Measurements from ENCODE around the gene ASCL3. TPM values are rescaled to one million over a fixed set of nuclear protein-coding genes. Genes with fewer than 3 reads are reported as not detected.

ASCL3 gene
- total RNA-seq, 4 donors from 2014 or later, result not detected

- Histone ChIP-seq H3K4me1 (peaks cover 40% of the 10 kb centered on the region), H3K27me3 (no peaks in the 10 kb centered on the region), H3K9me3 (no peaks in the 10 kb centered on the region), H3K4me3 (peak overlapping the region; percentile 23), H3K36me3 (peaks cover 24% of the 10 kb centered on the region), H3K27ac (peak overlapping the region; percentile 56)
- no peak for DNase-seq (ENCODE audit: low spot score in 2 of 2)
- no peak for TF ChIP-seq EP300 (IDR thresholded peaks at IDR 0.05)
- TF ChIP-seq POLR2AphosphoS5 (IDR thresholded peaks at IDR 0.05), result no peak
- TF ChIP-seq CTCF (IDR thresholded peaks at IDR 0.05), result peak in 1 of 2 donors; percentile 41
- TF ChIP-seq POLR2A (IDR thresholded peaks at IDR 0.05), result no peak
- 25% methylated on average over 9 of the region's 9 CpGs for WGBS
Measured at GRCh38 chr11:8913961-8914660, 28.7 kb downstream of the ASCL3 start.

- Histone ChIP-seq H3K27ac (peak within 1 kb of the TSS; percentile 85), H3K36me3 (no peaks in the 10 kb centered on the region), H3K4me1 (peaks cover 36% of the 10 kb centered on the region), H3K4me3 (peak within 1 kb of the TSS; percentile 85), H3K27me3 (no peaks in the 10 kb centered on the region), H3K9me3 (no peaks in the 10 kb centered on the region)
- no peak for TF ChIP-seq EP300 (IDR thresholded peaks at IDR 0.05)
- TF ChIP-seq POLR2A (IDR thresholded peaks at IDR 0.05), result no peak
- TF ChIP-seq CTCF (IDR thresholded peaks at IDR 0.05), result no peak
- TF ChIP-seq POLR2AphosphoS5 (IDR thresholded peaks at IDR 0.05), result no peak
- peak; percentile 95 to 97 for DNase-seq (ENCODE audit: low spot score in 2 of 2)
- WGBS, result 0% methylated on average over 11 of the region's 68 CpGs
Measured at GRCh38 chr11:8911029-8911823, 31.6 kb downstream of the ASCL3 start, which contains the start of gene AKIP1. Gene AKIP1 (plus strand): TSS chr11:8911189. CDS start chr11:8911450, 261 bp downstream.

- no peaks in the 10 kb centered on the region for H3K9me3 ChIP-seq
- no peaks in the 10 kb centered on the region for H3K36me3 ChIP-seq
- H3K4me1 ChIP-seq, result peaks cover 36% of the 10 kb centered on the region
- WGBS, result no CpG with 5 or more reads among the region's 19 CpGs
- TF ChIP-seq POLR2AphosphoS5 (IDR thresholded peaks at IDR 0.05) (no peak), POLR2A (IDR thresholded peaks at IDR 0.05) (no peak), EP300 (IDR thresholded peaks at IDR 0.05) (no peak), CTCF (IDR thresholded peaks at IDR 0.05) (no peak)
- DNase-seq (ENCODE audit: low spot score in 2 of 2), result no peak
- no peaks in the 10 kb centered on the region for H3K27me3 ChIP-seq
- H3K27ac ChIP-seq, result peak overlapping the region; percentile 85
- peak overlapping the region; percentile 85 for H3K4me3 ChIP-seq
Measured at GRCh38 chr11:8910649-8911026, 32.2 kb downstream of the ASCL3 start.

GRCh38 chr11:8908099-8908498, 34.7 kb downstream of the ASCL3 start:
- TF ChIP-seq POLR2AphosphoS5 (IDR thresholded peaks at IDR 0.05), result no peak
- TF ChIP-seq CTCF (IDR thresholded peaks at IDR 0.05), result no peak
- no peak for TF ChIP-seq POLR2A (IDR thresholded peaks at IDR 0.05)
- no peak for TF ChIP-seq EP300 (IDR thresholded peaks at IDR 0.05)
- no peak overlapping the region for H3K27ac ChIP-seq
- no peak overlapping the region for H3K4me3 ChIP-seq
- H3K4me1 ChIP-seq, result peaks cover 23% of the 10 kb centered on the region
- no peaks in the 10 kb centered on the region for H3K36me3 ChIP-seq
- no peaks in the 10 kb centered on the region for H3K27me3 ChIP-seq
- no peaks in the 10 kb centered on the region for H3K9me3 ChIP-seq
- no peak for DNase-seq (ENCODE audit: low spot score in 2 of 2)

- 67% methylated on average over 1 of the region's 1 CpG for WGBS
- Histone ChIP-seq H3K36me3 (no peaks in the 10 kb centered on the region), H3K27me3 (no peaks in the 10 kb centered on the region), H3K4me3 (no peak overlapping the region), H3K4me1 (peaks cover 21% of the 10 kb centered on the region), H3K27ac (no peak overlapping the region), H3K9me3 (no peaks in the 10 kb centered on the region)
- no peak for DNase-seq (ENCODE audit: low spot score in 2 of 2)
- TF ChIP-seq CTCF (IDR thresholded peaks at IDR 0.05) (no peak), POLR2A (IDR thresholded peaks at IDR 0.05) (no peak), POLR2AphosphoS5 (IDR thresholded peaks at IDR 0.05) (no peak), EP300 (IDR thresholded peaks at IDR 0.05) (no peak)
Measured at GRCh38 chr11:8907116-8907515, 35.7 kb downstream of the ASCL3 start.
